ENCODE measurements around the gene LONP1. TPM values are rescaled to one million over a fixed set of nuclear protein-coding genes. Genes with fewer than 3 reads are reported as not detected.
"Not testable (repeated sequence)": the region's sequence is repeated elsewhere in the genome, so short reads cannot be mapped to it uniquely, and the experiment has no call there.

The LONP1 gene
- total RNA-seq, 1 experiment from 2014 or later, result 83.2 TPM

- no peak for DNase-seq (ENCODE audit: low read depth, low spot score)
- in situ Hi-C loops (cut with HindIII; ENCODE audit: low pct_unique_long_range_greater_than_20kb, low sequenced_read_pairs), result no loop called here
Observed at GRCh38 chr19:5697022-5697889, 22.7 kb downstream of the LONP1 start.

DNA sequence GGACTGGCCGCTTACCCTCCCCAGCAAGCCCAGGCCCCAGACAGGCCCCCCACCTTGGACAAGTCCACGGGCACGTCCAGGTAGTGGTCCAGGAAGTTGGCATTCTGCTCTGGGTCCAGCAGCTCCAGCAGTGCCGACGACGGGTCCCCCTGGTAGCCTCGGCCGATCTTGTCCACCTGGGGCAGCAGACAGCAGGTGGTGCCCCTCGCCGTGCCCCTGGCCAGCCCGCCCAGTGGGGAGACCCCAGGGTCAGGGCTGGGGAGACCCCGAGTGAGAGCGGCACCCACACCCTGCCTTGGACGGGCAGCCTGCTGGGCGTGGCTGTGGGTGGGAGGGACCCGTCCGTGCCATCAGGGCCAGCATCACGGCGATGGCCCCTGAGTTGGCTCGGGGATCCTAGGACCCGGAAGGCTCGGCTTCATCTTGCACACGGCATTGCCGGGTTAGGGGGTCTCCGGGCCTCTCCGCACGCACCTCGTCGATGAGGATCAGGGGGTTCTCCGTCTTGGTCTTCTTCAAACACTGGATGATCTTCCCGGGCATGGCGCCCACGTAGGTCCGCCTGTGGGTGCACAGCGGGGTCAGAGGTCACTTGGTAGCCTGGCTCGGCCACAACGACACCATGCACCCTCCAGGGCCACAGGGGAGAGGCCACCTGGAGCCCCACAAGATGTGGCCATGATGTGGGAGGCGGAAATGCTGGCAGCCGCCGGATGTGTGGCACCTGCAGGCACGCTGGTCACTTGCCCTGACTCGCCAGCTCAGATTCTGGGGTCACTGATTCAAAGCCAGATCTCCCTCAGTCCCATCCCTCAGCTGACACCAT is 23.5 kb downstream of the LONP1 start:
- DNase-seq (ENCODE audit: low read depth, low spot score), result no peak
- in situ Hi-C loops (cut with HindIII; ENCODE audit: low pct_unique_long_range_greater_than_20kb, low sequenced_read_pairs), result no loop called here

DNA sequence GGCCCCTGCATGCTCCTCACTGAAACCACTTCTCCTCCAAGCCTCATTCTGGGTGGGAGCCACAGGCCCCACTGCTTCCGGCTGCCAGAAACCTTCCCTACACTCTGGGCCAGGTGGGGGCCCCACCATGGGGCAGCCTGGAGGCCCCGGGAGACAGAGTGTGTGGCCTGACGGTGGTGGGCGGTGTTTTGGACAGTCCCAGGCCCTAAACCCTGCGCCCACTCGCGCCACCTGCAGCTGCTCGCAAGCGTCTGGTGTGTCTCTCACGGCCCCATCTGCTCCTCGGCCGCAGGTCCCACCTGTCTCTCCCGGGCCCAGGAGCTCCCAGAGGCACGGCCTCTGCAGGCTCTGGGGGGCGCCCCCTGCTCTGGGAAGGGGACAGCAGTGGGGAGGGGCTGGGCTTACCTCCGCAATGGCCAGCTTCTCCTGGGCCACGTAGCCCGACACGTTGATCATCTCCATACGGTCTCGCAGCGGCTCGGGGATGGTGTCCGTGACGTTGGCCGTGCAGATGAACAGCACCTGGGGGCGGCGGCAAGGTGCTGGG is 24.2 kb downstream of the LONP1 start:
- in situ Hi-C loops (cut with HindIII; ENCODE audit: low pct_unique_long_range_greater_than_20kb, low sequenced_read_pairs), result no loop called here
- DNase-seq (ENCODE audit: low read depth, low spot score), result no peak

DNA sequence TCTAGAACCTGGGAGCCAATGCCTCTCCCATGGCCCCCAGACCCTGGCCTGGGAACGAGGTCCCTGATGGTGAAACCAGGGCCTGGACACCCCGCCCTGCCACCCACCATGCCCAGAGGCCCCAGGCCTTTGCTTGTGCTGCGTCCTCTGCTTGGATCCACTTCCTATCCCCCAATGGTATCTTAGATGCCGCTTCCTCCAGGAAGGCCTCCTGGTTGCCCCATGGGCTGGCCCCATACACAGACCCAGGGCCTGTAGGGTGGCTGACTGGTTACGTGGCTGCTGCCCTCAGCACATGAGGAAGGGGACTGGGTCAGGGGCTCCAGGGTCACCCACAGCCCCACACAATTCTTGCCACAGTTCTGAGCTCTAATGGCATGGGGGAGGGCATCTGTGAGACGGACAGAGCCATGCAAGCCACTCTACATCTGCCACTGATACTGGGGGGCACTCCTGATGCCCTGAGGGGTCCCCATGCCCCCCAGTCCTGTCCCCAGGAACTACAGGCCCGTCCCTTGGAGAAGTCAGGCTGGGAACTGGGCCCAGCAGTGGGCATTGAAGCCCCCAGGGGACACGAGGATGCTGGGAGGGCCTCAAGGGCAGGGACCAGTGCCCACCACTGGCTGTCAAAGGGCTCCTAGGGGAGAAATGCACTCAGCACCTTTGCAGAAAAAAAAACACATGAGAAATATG is 24.8 kb downstream of the LONP1 start:
- DNase-seq (ENCODE audit: low read depth, low spot score), result no peak
- in situ Hi-C loops (cut with HindIII; ENCODE audit: low pct_unique_long_range_greater_than_20kb, low sequenced_read_pairs), result no loop called here

GRCh38 chr19:5694167-5694955 is 25.6 kb downstream of the LONP1 start:
- no peak for DNase-seq (ENCODE audit: low read depth, low spot score)
- in situ Hi-C loops (cut with HindIII; ENCODE audit: low pct_unique_long_range_greater_than_20kb, low sequenced_read_pairs), result no loop called here

DNA sequence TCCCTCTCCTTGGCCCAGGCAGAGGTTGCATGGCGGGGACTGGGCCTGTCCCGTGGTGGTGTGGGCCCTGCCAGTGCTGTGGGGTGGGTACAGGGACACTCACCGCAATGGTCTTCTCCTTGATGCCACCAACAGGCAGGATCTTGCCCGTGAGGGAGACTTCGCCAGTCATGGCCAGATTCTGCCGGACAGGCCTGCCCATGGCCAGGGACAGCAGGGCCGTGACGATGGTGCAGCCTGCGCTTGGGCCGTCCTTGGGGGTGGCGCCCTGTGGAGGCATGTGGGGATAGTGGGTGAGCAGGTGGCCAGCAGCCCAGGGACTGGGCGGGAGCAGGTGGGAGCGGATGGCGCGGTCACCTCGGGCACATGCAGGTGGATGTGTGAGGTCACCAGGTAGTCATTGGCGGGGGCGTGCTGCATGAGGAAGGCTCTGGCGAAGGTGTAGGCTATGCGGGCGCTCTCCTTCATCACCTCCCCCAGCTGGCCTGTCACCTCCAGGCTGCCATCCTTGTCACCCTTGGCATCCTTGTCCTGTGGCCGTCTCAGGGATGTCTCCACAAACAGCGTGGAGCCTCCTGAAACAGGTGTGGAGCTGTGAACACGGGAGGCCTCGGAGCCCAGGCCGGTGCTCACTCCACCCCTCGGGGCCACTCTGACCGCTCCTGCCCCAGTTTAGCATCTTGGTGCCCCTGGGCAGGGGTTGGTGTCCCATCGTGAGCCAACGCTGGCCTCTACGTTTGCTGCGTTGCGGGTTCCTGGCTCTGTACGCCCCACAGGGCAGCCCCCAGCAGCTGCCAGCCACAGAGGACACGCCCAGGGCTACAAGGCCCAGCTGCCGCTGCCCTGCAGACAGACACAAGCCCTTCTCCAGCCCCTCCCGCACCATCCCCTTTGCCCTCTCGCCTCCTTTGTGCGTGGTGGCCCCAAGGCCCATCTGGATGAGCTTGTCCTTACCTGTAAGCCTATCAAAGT is 26.5 kb downstream of the LONP1 start:
- no peak for DNase-seq (ENCODE audit: low read depth, low spot score)
- in situ Hi-C loops (cut with HindIII; ENCODE audit: low pct_unique_long_range_greater_than_20kb, low sequenced_read_pairs), result no loop called here

DNA sequence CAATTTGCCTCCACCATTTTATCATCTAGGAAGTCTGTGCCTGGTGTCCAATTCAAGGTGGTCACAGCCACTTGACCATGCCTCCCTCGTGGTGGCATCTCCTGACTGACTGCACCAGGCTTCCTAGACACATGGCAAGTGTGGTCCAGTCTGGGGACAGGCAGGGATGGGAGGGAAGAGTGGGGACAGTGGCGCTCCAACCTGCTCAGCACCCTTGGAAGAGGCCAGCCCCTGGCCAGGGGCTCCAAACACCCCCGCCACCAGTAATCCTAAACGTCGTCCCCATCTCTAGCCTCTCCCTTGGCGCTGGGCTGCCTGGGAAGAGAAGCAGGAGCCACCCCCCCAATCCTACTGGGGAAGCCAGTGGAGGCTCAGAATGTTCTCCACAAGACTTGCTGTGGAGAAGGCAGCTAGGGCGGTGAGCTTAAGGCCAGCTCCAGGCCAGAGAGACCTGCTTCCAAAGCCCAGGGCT is 27.2 kb downstream of the LONP1 start:
- DNase-seq (ENCODE audit: low read depth, low spot score), result no peak
- in situ Hi-C loops (cut with HindIII; ENCODE audit: low pct_unique_long_range_greater_than_20kb, low sequenced_read_pairs), result no loop called here

DNA sequence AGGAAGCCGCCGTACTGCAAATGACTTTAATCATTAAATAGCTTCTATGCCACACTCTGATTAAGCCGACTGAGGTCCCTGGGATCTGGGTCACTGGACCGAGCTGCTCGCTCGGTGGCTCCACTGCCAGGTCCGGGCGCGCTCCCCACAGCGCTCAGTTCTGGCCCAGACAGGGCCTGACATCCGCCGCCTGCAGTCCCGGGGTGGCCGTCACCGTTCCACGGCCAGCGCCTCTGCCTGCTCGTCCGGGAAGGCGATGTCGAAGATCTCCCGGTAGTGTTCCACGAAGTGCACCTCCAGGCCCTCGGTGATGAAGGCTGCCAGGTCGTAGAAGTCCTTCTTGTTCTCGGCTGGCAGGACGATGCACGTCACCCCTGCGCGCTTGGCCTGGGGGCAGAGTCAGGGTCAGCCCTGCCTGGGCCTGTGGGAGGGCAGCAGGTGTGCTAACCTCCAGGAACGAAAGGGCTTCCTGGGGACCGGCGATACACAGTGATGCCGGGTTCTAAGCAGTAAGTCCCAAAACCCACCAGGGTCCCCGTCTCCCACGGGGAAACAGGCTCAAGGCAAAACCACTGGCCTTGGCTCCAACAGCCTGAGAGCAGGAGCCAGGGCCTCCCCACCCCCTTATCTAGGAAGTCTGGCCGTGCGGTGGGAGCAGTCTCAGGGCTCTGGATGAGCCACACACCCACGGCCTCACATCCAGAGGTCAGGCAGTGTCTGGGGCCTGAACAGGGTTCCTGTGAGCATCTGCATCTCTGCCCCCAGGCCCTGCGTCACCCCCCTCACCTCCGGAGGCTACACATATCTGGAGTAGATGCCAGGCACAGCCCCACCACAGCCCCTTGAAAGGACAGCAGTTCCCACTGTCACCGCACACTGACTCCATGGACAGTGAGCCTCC is 27.9 kb downstream of the LONP1 start:
- in situ Hi-C loops (cut with HindIII; ENCODE audit: low pct_unique_long_range_greater_than_20kb, low sequenced_read_pairs), result no loop called here
- DNase-seq (ENCODE audit: low read depth, low spot score), result no peak

DNA sequence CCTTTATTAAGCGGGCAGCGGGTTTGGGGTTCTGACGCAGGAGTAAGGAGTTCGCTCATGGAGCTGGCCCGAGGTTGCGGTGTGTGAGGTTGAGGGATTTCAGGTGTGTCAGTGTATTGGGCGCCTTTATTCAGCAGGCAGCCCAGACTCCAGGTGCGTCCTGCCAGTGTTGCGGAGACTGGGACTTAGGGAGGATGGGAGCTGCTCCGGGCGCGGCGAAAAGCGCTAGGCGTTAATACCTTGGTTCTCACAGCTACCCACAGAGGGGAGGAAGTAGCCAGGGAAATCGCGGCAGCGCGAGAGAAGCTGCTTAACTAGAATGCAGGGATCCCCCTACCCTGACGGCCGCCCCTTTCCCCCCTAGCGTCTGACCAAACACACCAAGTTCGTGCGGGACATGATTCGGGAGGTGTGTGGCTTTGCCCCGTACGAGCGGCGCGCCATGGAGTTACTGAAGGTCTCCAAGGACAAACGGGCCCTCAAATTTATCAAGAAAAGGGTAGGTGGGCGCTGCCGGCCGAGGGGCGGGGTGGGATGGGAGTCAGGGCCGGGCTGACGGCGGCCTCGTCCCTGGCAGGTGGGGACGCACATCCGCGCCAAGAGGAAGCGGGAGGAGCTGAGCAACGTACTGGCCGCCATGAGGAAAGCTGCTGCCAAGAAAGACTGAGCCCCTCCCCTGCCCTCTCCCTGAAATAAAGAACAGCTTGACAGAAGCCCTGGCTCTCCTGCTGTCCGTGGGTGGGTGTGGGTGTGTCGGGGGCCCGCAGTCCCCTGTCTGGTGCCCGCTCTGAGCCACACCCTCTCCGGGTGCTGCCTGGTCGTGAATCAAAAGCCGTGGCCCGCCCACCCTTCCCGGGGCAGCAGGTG is 28.8 kb downstream of the LONP1 start:
- DNase-seq (ENCODE audit: low read depth, low spot score), result peak; percentile 33
- in situ Hi-C loops (cut with HindIII; ENCODE audit: low pct_unique_long_range_greater_than_20kb, low sequenced_read_pairs), result no loop called here

DNA sequence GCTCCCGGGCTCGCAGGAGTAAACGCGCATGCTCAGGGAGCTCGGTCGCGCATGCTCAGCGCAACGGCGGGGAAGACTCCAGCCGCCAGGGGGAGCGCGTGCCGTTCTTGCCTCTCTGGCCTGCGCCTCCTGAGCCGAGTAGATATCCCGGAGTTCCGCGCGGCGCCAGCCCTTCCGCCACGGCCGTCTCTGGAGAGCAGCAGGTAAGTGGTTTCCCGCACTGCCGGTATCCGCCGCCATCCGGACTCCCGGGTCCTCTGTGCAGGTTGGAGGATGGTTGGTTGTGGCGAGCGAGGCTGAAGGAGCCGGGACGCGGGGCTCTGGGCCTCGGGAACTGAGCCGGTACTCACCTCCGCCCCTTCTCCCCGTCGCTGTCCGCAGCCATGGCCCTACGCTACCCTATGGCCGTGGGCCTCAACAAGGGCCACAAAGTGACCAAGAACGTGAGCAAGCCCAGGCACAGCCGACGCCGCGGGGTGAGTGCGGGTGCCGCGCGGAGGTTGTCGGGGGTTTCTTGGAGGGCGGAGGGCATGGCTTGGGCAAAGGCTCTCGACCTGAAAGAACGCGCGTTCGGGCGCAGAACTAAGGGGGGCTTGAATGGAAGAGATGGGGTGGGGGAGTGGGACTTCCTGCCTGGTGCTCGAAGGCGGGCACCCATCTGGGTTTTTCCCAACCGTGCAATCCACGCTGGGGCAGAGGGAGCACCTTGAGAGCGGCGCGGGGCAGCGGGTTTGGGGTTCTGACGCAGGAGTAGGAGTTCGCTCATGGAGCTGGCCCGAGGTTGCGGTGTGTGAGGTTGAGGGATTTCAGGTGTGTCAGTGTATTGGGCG is 29.6 kb downstream of the LONP1 start, which contains the start of gene RPL36:
TSS of gene RPL36 (plus strand) at position 171 of the 830 bp plus-strand sequence. CDS start at position 384, 213 bp downstream.
- DNase-seq (ENCODE audit: low read depth, low spot score), result peak; percentile 94
- in situ Hi-C loops (cut with HindIII; ENCODE audit: low pct_unique_long_range_greater_than_20kb, low sequenced_read_pairs), result no loop called here

GRCh38 chr19:5688262-5688881 is 31.6 kb downstream of the LONP1 start:
- DNase-seq (ENCODE audit: low read depth, low spot score); in situ Hi-C loops (cut with HindIII; ENCODE audit: low pct_unique_long_range_greater_than_20kb, low sequenced_read_pairs): not testable (repeated sequence)

DNA sequence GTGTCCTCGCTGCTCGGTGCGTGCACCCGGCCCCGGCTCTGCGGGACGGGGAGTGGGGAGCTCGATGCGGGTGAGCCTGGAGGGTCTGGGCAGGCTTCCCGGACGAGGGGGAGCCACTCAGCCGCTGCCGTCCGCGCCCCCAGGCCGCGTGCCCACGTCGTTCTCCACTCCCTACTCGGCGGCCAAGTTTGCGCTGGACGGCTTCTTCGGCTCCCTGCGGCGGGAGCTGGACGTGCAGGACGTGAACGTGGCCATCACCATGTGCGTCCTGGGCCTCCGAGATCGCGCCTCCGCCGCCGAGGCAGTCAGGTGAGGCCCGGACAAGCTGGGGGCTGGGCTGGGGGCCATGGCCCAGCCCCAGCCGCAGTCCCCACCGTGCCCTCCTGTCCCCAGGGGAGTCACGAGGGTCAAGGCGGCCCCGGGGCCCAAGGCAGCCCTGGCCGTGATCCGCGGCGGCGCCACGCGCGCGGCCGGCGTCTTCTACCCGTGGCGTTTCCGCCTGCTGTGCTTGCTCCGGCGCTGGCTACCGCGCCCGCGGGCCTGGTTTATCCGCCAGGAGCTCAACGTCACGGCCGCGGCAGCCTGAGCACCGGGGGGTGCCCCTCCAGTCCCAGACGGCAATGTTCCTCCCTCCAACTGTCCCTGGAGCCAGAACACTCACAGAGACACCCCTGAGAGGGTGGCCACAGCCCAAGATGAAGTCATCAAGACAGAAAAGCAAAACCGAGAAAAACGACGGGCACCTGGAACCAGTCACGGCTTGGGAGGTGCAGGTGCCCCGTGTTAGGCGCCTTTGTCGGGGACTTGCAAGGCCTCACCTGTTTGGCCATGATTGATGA is 32.4 kb downstream of the LONP1 start:
- DNase-seq (ENCODE audit: low read depth, low spot score), result no peak
- in situ Hi-C loops (cut with HindIII; ENCODE audit: low pct_unique_long_range_greater_than_20kb, low sequenced_read_pairs), result no loop called here
